Measurements from ENCODE around the gene SLC2A4RG. TPM values are rescaled to one million over a fixed set of nuclear protein-coding genes. Genes with fewer than 3 reads are reported as not detected.
A peak's percentile ranks its signal among the peaks of the same experiment; 100 is the strongest.

Gene SLC2A4RG
- total and polyA plus RNA-seq, 3 donors from 2014 or later: 64.4 to 141 (median 123) TPM

- peaks cover 7% of the 10 kb centered on the region for H3K4me1 ChIP-seq
- intact Hi-C loops (cut with DNase I; ENCODE audit: low total_unique reads): no loop called here
- H3K4me3 ChIP-seq: no peak overlapping the region
- H3K9me3 ChIP-seq: no peaks in the 10 kb centered on the region
- no peak overlapping the region for H3K27ac ChIP-seq
- H3K27me3 ChIP-seq: no peaks in the 10 kb centered on the region
- DNase-seq: no peak
- 93 to 94% methylated on average over 11 to 16 of the region's 16 CpGs for WGBS, 2 donors
- TF ChIP-seq CTCF (IDR thresholded peaks at IDR 0.05): no peak
- TF ChIP-seq POLR2A (IDR thresholded peaks at IDR 0.05): no peak
- no peaks in the 10 kb centered on the region for H3K36me3 ChIP-seq (ENCODE audit: low read depth, missing control alignments)
Observed at GRCh38 chr20:63749597-63750508, 10.3 kb downstream of the SLC2A4RG start.

- H3K4me1 ChIP-seq: peaks cover 7% of the 10 kb centered on the region
- TF ChIP-seq POLR2A (IDR thresholded peaks at IDR 0.05) (no peak), CTCF (IDR thresholded peaks at IDR 0.05) (no peak)
- no peaks in the 10 kb centered on the region for H3K36me3 ChIP-seq (ENCODE audit: low read depth, missing control alignments)
- H3K9me3 ChIP-seq: no peaks in the 10 kb centered on the region
- WGBS, 2 donors: 64 to 65% methylated on average over 20 to 26 of the region's 26 CpGs
- intact Hi-C loops (cut with DNase I; ENCODE audit: low total_unique reads): no loop called here
- no peak for DNase-seq
- no peaks in the 10 kb centered on the region for H3K27me3 ChIP-seq
- no peak overlapping the region for H3K4me3 ChIP-seq
- H3K27ac ChIP-seq: no peak overlapping the region
Observed at GRCh38 chr20:63750807-63751470, 11.4 kb downstream of the SLC2A4RG start.

- TF ChIP-seq CTCF (IDR thresholded peaks at IDR 0.05): no peak
- TF ChIP-seq POLR2A (IDR thresholded peaks at IDR 0.05): no peak
- Histone ChIP-seq H3K4me1 (peaks cover 7% of the 10 kb centered on the region), H3K27me3 (no peaks in the 10 kb centered on the region), H3K9me3 (no peaks in the 10 kb centered on the region), H3K4me3 (peak overlapping the region in 1 of 2 donors; percentile 11), H3K36me3 (ENCODE audit: low read depth, missing control alignments) (no peaks in the 10 kb centered on the region), H3K27ac (no peak overlapping the region)
- intact Hi-C loops (cut with DNase I; ENCODE audit: low total_unique reads): no loop called here
- DNase-seq: no peak
- WGBS, 2 donors: 75 to 77% methylated on average over 21 to 24 of the region's 45 CpGs
Observed at GRCh38 chr20:63751471-63752271, 12.1 kb downstream of the SLC2A4RG start.

- Histone ChIP-seq H3K4me3 (peak overlapping the region in 1 of 2 donors; percentile 11), H3K27ac (no peak overlapping the region), H3K9me3 (no peaks in the 10 kb centered on the region), H3K4me1 (peaks cover 7% of the 10 kb centered on the region), H3K27me3 (no peaks in the 10 kb centered on the region), H3K36me3 (ENCODE audit: low read depth, missing control alignments) (no peaks in the 10 kb centered on the region)
- TF ChIP-seq CTCF (IDR thresholded peaks at IDR 0.05) (no peak), POLR2A (IDR thresholded peaks at IDR 0.05) (no peak)
- DNase-seq: no peak
- intact Hi-C loops (cut with DNase I; ENCODE audit: low total_unique reads): no loop called here
- WGBS, 2 donors: 78 to 98% methylated on average over 21 to 49 of the region's 50 CpGs
Observed at GRCh38 chr20:63752411-63753101, 13.0 kb downstream of the SLC2A4RG start.
